Common myeloid progenitor, CD34-positive (primary cell): ENCODE data around the gene SGCA.
A peak's percentile ranks its signal among the peaks of the same experiment; 100 is the strongest.

ENCODE experiments used
- CTCF ChIA-PET: fragments of 350-600 bp; sonication (Branson Sonifier 250); formaldehyde crosslinking; loops from one replicate; lab custom pipeline; 2021; ENCODE audit warnings: antibody characterized with exemption; lab: Charles Lee
- POLR2A ChIA-PET: fragments of 350-600 bp; sonication (Branson Sonifier 250); formaldehyde crosslinking; loops from one replicate; lab custom pipeline; 2021; ENCODE audit warnings: antibody characterized with exemption; lab: Charles Lee
- DNase-seq, 3 donors: peaks; one replicate each; pipeline versions ENCODE4 v3.0.0 to v3.0.0-alpha.2; 2013
- H3K27ac ChIP-seq, 2 experiments: 1 replicate in 1 of 2; 2 replicates in 1 of 2; pipeline ENCODE4 v1.7.0; 2013; ENCODE audit warnings: inconsistent platforms in 2 of 2, low read length in 2 of 2, mild to moderate bottlenecking in 2 of 2, low read depth in 1 of 2, moderate library complexity in 1 of 2; ENCODE audit not compliant: severe bottlenecking in 2 of 2, insufficient read depth in 1 of 2, poor library complexity in 1 of 2
- H3K27me3 ChIP-seq, 5 experiments: replicated peaks in 2 of 5; 1 replicate in 3 of 5; 2 replicates in 2 of 5; pipeline versions ENCODE4 v1.6.1 to v1.7.0; 2013; ENCODE audit warnings: low read length in 4 of 5, mild to moderate bottlenecking in 2 of 5, moderate library complexity in 2 of 5, inconsistent platforms in 1 of 5; ENCODE audit not compliant: insufficient read depth in 5 of 5, control insufficient read depth in 4 of 5
- H3K36me3 ChIP-seq, 4 experiments: 1 replicate in 2 of 4; 2 replicates in 2 of 4; pipeline versions ENCODE4 v1.6.1 to v1.7.0; 2013; ENCODE audit warnings: low read length in 3 of 4, control low read depth in 1 of 4, mild to moderate bottlenecking in 1 of 4; ENCODE audit not compliant: control insufficient read depth in 4 of 4, insufficient read depth in 4 of 4
- H3K4me1 ChIP-seq, 4 experiments: 1 replicate in 3 of 4; 2 replicates in 1 of 4; pipeline versions ENCODE4 v1.6.1 to v1.7.1; 2013; ENCODE audit warnings: low read length in 3 of 4, mild to moderate bottlenecking in 3 of 4, control low read depth in 1 of 4, inconsistent platforms in 1 of 4, moderate library complexity in 1 of 4; ENCODE audit not compliant: control insufficient read depth in 4 of 4, insufficient read depth in 4 of 4; ENCODE audit errors: control extremely low read depth in 1 of 4
- H3K4me3 ChIP-seq, 7 experiments: 1 replicate in 4 of 7; 2 replicates in 3 of 7; pipeline versions ENCODE4 v1.5.1 to v1.7.0; 2013; ENCODE audit warnings: mild to moderate bottlenecking in 7 of 7, low read length in 6 of 7, moderate library complexity in 6 of 7, inconsistent platforms in 2 of 7, low read depth in 2 of 7, control low read depth in 1 of 7; ENCODE audit not compliant: insufficient read depth in 4 of 7, control insufficient read depth in 1 of 7; ENCODE audit errors: extremely low read depth in 1 of 7
- H3K9me3 ChIP-seq, 5 experiments: 1 replicate in 4 of 5; 2 replicates in 1 of 5; pipeline versions ENCODE4 v1.6.1 to v1.7.1; 2013; ENCODE audit warnings: low read length in 4 of 5, mild to moderate bottlenecking in 2 of 5, inconsistent platforms in 1 of 5, low read depth in 1 of 5, moderate library complexity in 1 of 5; ENCODE audit not compliant: control insufficient read depth in 4 of 5, insufficient read depth in 2 of 5; ENCODE audit errors: control extremely low read depth in 1 of 5
- WGBS: methylation state at CpG from one replicate; pipeline ENCODE4 v1.1.5; 2013; ENCODE audit not compliant: insufficient coverage; 5-methylcytosine and 5-hydroxymethylcytosine counted together

SGCA gene

GRCh38 chr17:50144845-50145531, 20.8 kb upstream of the SGCA start:
- Histone ChIP-seq H3K27me3 (no peaks in the 10 kb centered on the region), H3K36me3 (peaks cover 2 to 69% (median 37%) of the 10 kb centered on the region in 4 experiments), H3K4me3 (peak overlapping the region in 3 of 7 experiments; percentile 34 to 86 (median 49)), H3K4me1 (peaks cover 7 to 82% (median 78%) of the 10 kb centered on the region in 4 experiments), H3K27ac (no peak overlapping the region), H3K9me3 (peaks cover 0 to 2% (median 0%) of the 10 kb centered on the region in 5 experiments)
- ChIA-PET CTCF (interaction anchor here (0.9 to 6.5 kb wide), 7 partner anchors 13 to 30 kb away, joined by 3 to 49 read pairs (median 4); partner anchors contain the start of gene SGCA), POLR2A (interaction anchor here (0.6 kb wide), 1 partner anchor 205 kb away, joined by 7 read pairs; no protein-coding TSS in a partner anchor)
- WGBS = 91% methylated on average over 9 of the region's 16 CpGs
- no peak for DNase-seq

- peaks cover 4 to 78% (median 73%) of the 10 kb centered on the region in 4 experiments for H3K4me1 ChIP-seq
These were observed 20.1 kb upstream of the SGCA start for GRCh38 chr17:50145532-50146229.

GRCh38 chr17:50146230-50146926, 19.4 kb upstream of the SGCA start:
- ChIA-PET CTCF (interaction anchor here (0.6 to 6.5 kb wide), 9 partner anchors 10 to 45 kb away, joined by 3 to 49 read pairs (median 4); no protein-coding TSS in a partner anchor), POLR2A (no interaction called here)
- H3K4me3 ChIP-seq = peak overlapping the region in 5 of 7 experiments; percentile 72 to 88 (median 85)
- no peaks in the 10 kb centered on the region for H3K27me3 ChIP-seq
- no peak overlapping the region for H3K27ac ChIP-seq
- H3K9me3 ChIP-seq = peaks cover 0 to 2% (median 0%) of the 10 kb centered on the region in 5 experiments
- H3K4me1 ChIP-seq = peaks cover 4 to 75% (median 69%) of the 10 kb centered on the region in 4 experiments
- WGBS = 70% methylated on average over 7 of the region's 10 CpGs
- peaks cover 2 to 55% (median 32%) of the 10 kb centered on the region in 4 experiments for H3K36me3 ChIP-seq
- DNase-seq = peak in 1 of 3 donors; percentile 19

More at GRCh38 chr17:50145532-50146229, 20.1 kb upstream of the SGCA start:
- CTCF ChIA-PET = interaction anchor here (1.1 to 6.5 kb wide), 9 partner anchors 9 to 31 kb away, joined by 3 to 49 read pairs (median 4); partner anchors contain the start of gene SGCA
- no peak for DNase-seq
- Histone ChIP-seq H3K9me3 (peaks cover 0 to 2% (median 0%) of the 10 kb centered on the region in 5 experiments), H3K36me3 (peaks cover 2 to 62% (median 36%) of the 10 kb centered on the region in 4 experiments), H3K27me3 (no peaks in the 10 kb centered on the region), H3K4me3 (peak overlapping the region in 4 of 7 experiments; percentile 11 to 86 (median 42)), H3K27ac (no peak overlapping the region)
- POLR2A ChIA-PET = no interaction called here
- 34% methylated on average over 7 of the region's 11 CpGs for WGBS

GRCh38 chr17:50146927-50147665, 18.7 kb upstream of the SGCA start:
- peaks cover 2 to 48% (median 29%) of the 10 kb centered on the region in 4 experiments for H3K36me3 ChIP-seq
- WGBS = 52% methylated on average over 11 of the region's 15 CpGs

GRCh38 chr17:50147841-50148225, 18.0 kb upstream of the SGCA start:
- H3K27me3 ChIP-seq = no peaks in the 10 kb centered on the region
- DNase-seq = no peak
- H3K9me3 ChIP-seq = no peaks in the 10 kb centered on the region
- peak overlapping the region in 1 of 2 experiments; percentile 66 for H3K27ac ChIP-seq
- ChIA-PET POLR2A (interaction anchor here (0.8 to 2.7 kb wide), 3 partner anchors 8 to 17 kb away, joined by 3 to 13 read pairs (median 4); no protein-coding TSS in a partner anchor), CTCF (interaction anchor here (0.7 to 6.5 kb wide), 11 partner anchors 8 to 119 kb away, joined by 3 to 49 read pairs (median 5); no protein-coding TSS in a partner anchor)
- 14% methylated on average over 2 of the region's 5 CpGs for WGBS
- peaks cover 2 to 40% (median 22%) of the 10 kb centered on the region in 4 experiments for H3K36me3 ChIP-seq
- peak overlapping the region in 6 of 7 experiments; percentile 67 to 88 (median 84) for H3K4me3 ChIP-seq
- peaks cover 4 to 74% (median 70%) of the 10 kb centered on the region in 4 experiments for H3K4me1 ChIP-seq

More at GRCh38 chr17:50146927-50147665, 18.7 kb upstream of the SGCA start:
- Histone ChIP-seq H3K4me1 (peaks cover 4 to 74% (median 70%) of the 10 kb centered on the region in 4 experiments), H3K27me3 (no peaks in the 10 kb centered on the region), H3K9me3 (no peaks in the 10 kb centered on the region), H3K4me3 (peak overlapping the region in 6 of 7 experiments; percentile 67 to 88 (median 84)), H3K27ac (peak overlapping the region in 1 of 2 experiments; percentile 66)
- DNase-seq = no peak
- CTCF ChIA-PET = interaction anchor here (0.6 to 6.5 kb wide), 11 partner anchors 8 to 45 kb away, joined by 3 to 49 read pairs (median 5); no protein-coding TSS in a partner anchor
- POLR2A ChIA-PET = no interaction called here
